CD4-positive, alpha-beta T cell treated with Interleukin-17A for 4 hours (primary cell): ENCODE measurements around the gene MRPL41.
"Not testable (repeated sequence)": the region's sequence is repeated elsewhere in the genome, so short reads cannot be mapped to it uniquely, and the experiment has no call there.

ENCODE experiments used
- DNase-seq: peaks from one replicate; pipeline ENCODE4 v3.0.0-alpha.2; 2020; ENCODE audit warnings: mixed read lengths

The MRPL41 gene

GRCh38 chr9:137554349-137554748 is 2.7 kb downstream of the MRPL41 start:
- no peak for DNase-seq

- no peak for DNase-seq
These were observed 3.5 kb downstream of the MRPL41 start for GRCh38 chr9:137555179-137555578.

- DNase-seq: no peak
These were observed 4.6 kb downstream of the MRPL41 start for GRCh38 chr9:137556069-137556838.

- DNase-seq: no peak
These were observed 6.4 kb downstream of the MRPL41 start for GRCh38 chr9:137558127-137558526.

GRCh38 chr9:137564134-137564533 is 12.5 kb downstream of the MRPL41 start:
- DNase-seq: no peak

GRCh38 chr9:137564817-137565411 is 13.2 kb downstream of the MRPL41 start:
- DNase-seq: no peak

GRCh38 chr9:137568445-137568844 is 16.8 kb downstream of the MRPL41 start:
- DNase-seq: not testable (repeated sequence)

- no peak for DNase-seq
These were observed 18.0 kb downstream of the MRPL41 start for GRCh38 chr9:137569609-137570203.

GRCh38 chr9:137570566-137570965 is 18.9 kb downstream of the MRPL41 start:
- no peak for DNase-seq

- DNase-seq: no peak
These were observed 22.5 kb downstream of the MRPL41 start for GRCh38 chr9:137574192-137574591.

- DNase-seq: no peak
These were observed 23.7 kb downstream of the MRPL41 start for GRCh38 chr9:137575364-137575715.

GRCh38 chr9:137575716-137576411 is 24.2 kb downstream of the MRPL41 start:
- no peak for DNase-seq

GRCh38 chr9:137578518-137579258 is 27.0 kb downstream of the MRPL41 start, which contains the start of gene DPH7:
Gene DPH7 (minus strand): TSS chr9:137578925. CDS start chr9:137578777, 148 bp downstream.
- DNase-seq: peak; percentile 98

- no peak for DNase-seq
These were observed 27.6 kb downstream of the MRPL41 start for GRCh38 chr9:137579259-137579604.

GRCh38 chr9:137580209-137580953 is 28.7 kb downstream of the MRPL41 start:
- no peak for DNase-seq

- DNase-seq: no peak
These were observed 29.3 kb downstream of the MRPL41 start for GRCh38 chr9:137580954-137581322.

GRCh38 chr9:137581361-137582285 is 29.9 kb downstream of the MRPL41 start:
- no peak for DNase-seq

- DNase-seq: peak; percentile 26
These were observed 30.7 kb downstream of the MRPL41 start for GRCh38 chr9:137582286-137582860.

- DNase-seq: no peak
These were observed 31.7 kb downstream of the MRPL41 start for GRCh38 chr9:137583347-137583746.

GRCh38 chr9:137583957-137584356 is 32.3 kb downstream of the MRPL41 start:
- DNase-seq: no peak

GRCh38 chr9:137586854-137587253 is 35.2 kb downstream of the MRPL41 start:
- no peak for DNase-seq
